ENCODE data around the gene LCNL1.
"Not testable (repeated sequence)": the region's sequence is repeated elsewhere in the genome, so short reads cannot be mapped to it uniquely, and the experiment has no call there.

Gene LCNL1

GRCh38 chr9:137032858-137033257 lies 50.1 kb downstream of the LCNL1 start:
- no peak for TF ChIP-seq CTCF (IDR thresholded peaks at IDR 0.05; ENCODE audit: low read depth, low read length, missing control alignments)
- DNase-seq (ENCODE audit: low read depth), result no peak
- H3K4me3 ChIP-seq (ENCODE audit: low read depth, low read length), result no peak overlapping the region; the same call in 1 of the 2 replicates

- DNase-seq (ENCODE audit: low read depth); H3K4me3 ChIP-seq (ENCODE audit: low read depth, low read length): not testable (repeated sequence)
Measured at GRCh38 chr9:137033481-137033880, 50.7 kb downstream of the LCNL1 start.

GRCh38 chr9:137034039-137034708 lies 51.4 kb downstream of the LCNL1 start:
- DNase-seq (ENCODE audit: low read depth), result no peak
- TF ChIP-seq CTCF (IDR thresholded peaks at IDR 0.05; ENCODE audit: low read depth, low read length, missing control alignments), result no peak
- H3K4me3 ChIP-seq (ENCODE audit: low read depth, low read length), result no peak overlapping the region

- no peak overlapping the region for H3K4me3 ChIP-seq (ENCODE audit: low read depth, low read length)
- DNase-seq (ENCODE audit: low read depth), result peak; percentile 73
- peak; percentile 98 for TF ChIP-seq CTCF (IDR thresholded peaks at IDR 0.05; ENCODE audit: low read depth, low read length, missing control alignments)
Measured at GRCh38 chr9:137034709-137035506, 52.1 kb downstream of the LCNL1 start.
